Ovary (tissue), 10 donors: ENCODE data around the gene NMRK2. TPM values are rescaled to one million over a fixed set of nuclear protein-coding genes. Genes with fewer than 3 reads are reported as not detected.
A peak's percentile ranks its signal among the peaks of the same experiment; 100 is the strongest.
"Not testable (repeated sequence)": the region's sequence is repeated elsewhere in the genome, so short reads cannot be mapped to it uniquely, and the experiment has no call there.

Experiments used
- DNase-seq, 5 donors: peaks; one replicate each; pipeline ENCODE4 v3.0.0-alpha.2; 2019 to 2020
- H3K27ac ChIP-seq, 2 donors: fragments of 200-600 bp; one replicate each; pipeline versions ENCODE4 v1.5.1 to v1.8.0; 2019 to 2022
- H3K27me3 ChIP-seq: fragments of 200-600 bp; one replicate; pipeline ENCODE4 v1.8.0; 2022
- H3K36me3 ChIP-seq: fragments of 200-600 bp; sonication (generic); one replicate; pipeline ENCODE4 v1.5.1; 2019
- H3K4me1 ChIP-seq: one replicate; pipeline ENCODE4 v1.8.1; 2013; ENCODE audit warnings: mild to moderate bottlenecking, moderate library complexity; ENCODE audit not compliant: insufficient read depth
- H3K4me3 ChIP-seq: fragments of 200-600 bp; sonication (generic); one replicate; pipeline ENCODE4 v1.5.1; 2017
- H3K9me3 ChIP-seq, 2 donors: fragments of 200-600 bp in 1 of 2; sonication (generic) in 1 of 2; one replicate each; pipeline versions ENCODE4 v1.5.1 to v1.8.1; 2013 to 2019; ENCODE audit warnings: mild to moderate bottlenecking in 1 of 2, moderate library complexity in 1 of 2
- CTCF ChIP-seq, 3 donors: fragments of 450-650 bp in 2 of 3; fragments of 200-600 bp in 1 of 3; IDR thresholded peaks; one replicate each; pipeline versions ENCODE4 v1.5.1 to v1.8.0; 2016 to 2022; ENCODE audit warnings: antibody characterized with exemption in 3 of 3, mild to moderate bottlenecking in 1 of 3
- EP300 ChIP-seq: sonication (generic); formaldehyde crosslinking; IDR thresholded peaks from one replicate; pipeline ENCODE4 v1.6.1; 2017; ENCODE audit warnings: antibody characterized with exemption
- POLR2A ChIP-seq: fragments of 450-650 bp; IDR thresholded peaks from one replicate; pipeline ENCODE4 v1.6.1; 2017; ENCODE audit warnings: antibody characterized with exemption, mild to moderate bottlenecking, moderate library complexity
- WGBS, 3 donors: extraction: QIAGEN DNeasy Blood & Tissue Kit in 1 of 3; methylation state at CpG; one replicate each; pipeline versions ENCODE4 v1.1.5 to v1.1.7; 2013 to 2017; 5-methylcytosine and 5-hydroxymethylcytosine counted together
- intact Hi-C, 4 donors: fragments of 100-400 bp; cut with DNase I; formaldehyde crosslinking; loops; one replicate each; pipeline versions ENCODE4 v1.11.0 to v1.15.1; 2022 to 2023
- long read RNA-seq, 3 donors: library from polyadenylated mRNA in 2 of 3; unstranded in 2 of 3; transcript quantifications; one replicate each; pipeline ENCODE4 v2.0.0 and lab custom pipeline, GENCODE V29; 2021 to 2026
- polyA plus RNA-seq, 2 donors: library from polyadenylated mRNA; stranded (reverse); fragments of 200-250 nt in 1 of 2; fragments of 350-450 nt in 1 of 2; fragmentation: Illumina TruSeq in 1 of 2; extraction: RNeasy Lipid Tissue Mini Kit (QIAGEN cat#74804) in 1 of 2; gene quantifications; one replicate each; pipeline ENCODE4 v1.2.3, GENCODE V29; 2013 to 2014
- total RNA-seq, 7 donors: library from RNA; depleted of rRNA in 2 of 7; stranded (reverse); fragments of >200 nt in 2 of 7; fragmentation: NEBNext Ultra II Directional in 3 of 7; extraction: Animal tissue kit (Norgen Biotek cat#: 25700) in 3 of 7; gene quantifications; one replicate each; pipeline versions ENCODE4 v1.1.0 to v1.2.4, GENCODE V29; 2016 to 2023
- donor health status: DM: no; HTN: no; CAD: no; lungs with moderate emphysema.
- donor health status: DM: no; HTN: no; CAD: no.
- donor health status: Bipolar disorder and iron deficiency.
- donor health status: DM: yes; HTN: yes; CAD: no.
- donor health status: DM: no; HTN: no; CAD: no.
- donor health status: DM: yes; HTN: yes; CAD: no.

NMRK2 gene
- total RNA-seq (under 1 TPM in 3 of 7 donors, not detected in 4; 0.26 to 0.40 (median 0.40) TPM), polyA plus RNA-seq (under 1 TPM in 1 of 2 donors, not detected in 1; 0.93 TPM)
- long read RNA-seq, donor 1 = 0 reads
- long read RNA-seq, donor 2 = 0 reads
- long read RNA-seq, donor 3 = 0 reads

GRCh38 chr19:3932931-3933810 lies at the start of gene NMRK2:
TSS of gene NMRK2 (plus strand) at chr19:3933069. CDS start at chr19:3933672, 603 bp downstream.
- 2 to 4% (median 2%) methylated on average over 39 to 51 of the region's 51 CpGs for WGBS, 3 donors
- Histone ChIP-seq H3K27me3 (no peaks in the 10 kb centered on the region), H3K9me3 (no peaks in the 10 kb centered on the region), H3K36me3 (no peaks in the 10 kb centered on the region), H3K4me1 (no peaks in the 10 kb centered on the region), H3K27ac (no peak within 1 kb of the TSS), H3K4me3 (no peak within 1 kb of the TSS)
- no peak for DNase-seq
- TF ChIP-seq EP300 (no peak), POLR2A (no peak), CTCF (IDR thresholded peaks at IDR 0.05) (no peak)
- intact Hi-C loops = no loop called here

- Histone ChIP-seq H3K27ac (no peak overlapping the region), H3K9me3 (no peaks in the 10 kb centered on the region), H3K4me3 (no peak overlapping the region), H3K36me3 (no peaks in the 10 kb centered on the region), H3K4me1 (no peaks in the 10 kb centered on the region), H3K27me3 (no peaks in the 10 kb centered on the region)
- 66 to 75% (median 70%) methylated on average over 17 of the region's 17 CpGs for WGBS, 3 donors
- intact Hi-C loops = no loop called here
- no peak for DNase-seq
- TF ChIP-seq CTCF (IDR thresholded peaks at IDR 0.05) = no peak
- TF ChIP-seq EP300 = no peak
- no peak for TF ChIP-seq POLR2A
Measured at GRCh38 chr19:3890591-3890990, 42.3 kb upstream of the NMRK2 start.

GRCh38 chr19:3893509-3894179 lies 39.2 kb upstream of the NMRK2 start:
- peak in 1 of 5 donors; percentile 51 for DNase-seq
- intact Hi-C loops = no loop called here
- Histone ChIP-seq H3K9me3 (peaks cover 0 to 4% of the 10 kb centered on the region in 2 donors), H3K27ac (no peak overlapping the region), H3K4me3 (no peak overlapping the region), H3K36me3 (no peaks in the 10 kb centered on the region), H3K4me1 (no peaks in the 10 kb centered on the region), H3K27me3 (no peaks in the 10 kb centered on the region)
- WGBS, 3 donors = 18 to 28% (median 26%) methylated on average over 12 of the region's 12 CpGs
- TF ChIP-seq EP300 = no peak
- TF ChIP-seq CTCF (IDR thresholded peaks at IDR 0.05) = no peak
- TF ChIP-seq POLR2A = no peak

- intact Hi-C loops, H3K9me3 ChIP-seq, H3K4me1 ChIP-seq, H3K36me3 ChIP-seq, H3K4me3 ChIP-seq, H3K27me3 ChIP-seq, DNase-seq, H3K27ac ChIP-seq: not testable (repeated sequence)
- 65 to 76% (median 71%) methylated on average over 5 of the region's 5 CpGs for WGBS, 3 donors
Measured at GRCh38 chr19:3894959-3895358, 37.9 kb upstream of the NMRK2 start.
